HepG2 (cell line): Measurements from ENCODE around the gene NUDT3. TPM values are rescaled to one million over a fixed set of nuclear protein-coding genes. Genes with fewer than 3 reads are reported as not detected.

Experiments
- ATAC-seq: fragments of 200-7000 bp; cut with Tn5 transposase; 3 replicates; pipeline ENCODE4 v1.9.1; 2020; ENCODE audit warnings: mild to moderate bottlenecking, moderate library complexity
- BruUV-seq: library from RNA; stranded (reverse); fragments of 400-500 nt; replicated peaks from 2 replicates; lab custom pipeline; 2021; lab: Mats Ljungman, UMichigan
- CTCF ChIA-PET: fragments of 300-600 bp; formaldehyde crosslinking; extraction: SDS; loops from one replicate; lab custom pipeline; 2021; ENCODE audit warnings: low total read pairs, inconsistent platforms, low intra/inter-chr PET ratio; lab: Yijun Ruan, JAX
- POLR2A ChIA-PET: fragments of 350-600 bp; sonication (Branson Sonifier 250); formaldehyde crosslinking; loops from one replicate; lab custom pipeline; 2020; ENCODE audit warnings: antibody characterized with exemption, inconsistent platforms; lab: Yijun Ruan, JAX
- DNase-seq: peaks from one replicate; pipeline ENCODE4 v3.0.0-alpha.2; 2015; ENCODE audit warnings: low spot score
- FAIRE-seq: peaks from 3 replicates; lab custom pipeline; 2011; peaks lifted over from hg19 to GRCh38; lab: Jason Lieb, UNC
- H2AFZ ChIP-seq: one replicate; pipeline ENCODE4 v1.6.1; 2011; ENCODE audit warnings: low read length, inconsistent platforms
- H3K27ac ChIP-seq: fragments of 300-600 bp; 3 replicates; pipeline ENCODE4 v1.8.0; 2011; ENCODE audit warnings: mixed run types, mild to moderate bottlenecking, mixed read lengths, low read length, inconsistent platforms; ENCODE audit not compliant: insufficient read depth; ENCODE audit errors: extremely low read length
- H3K27me3 ChIP-seq, 2 experiments: fragments of 200-600 bp in 1 of 2; 2 replicates in 1 of 2; 3 replicates in 1 of 2; pipeline versions ENCODE4 v1.6.0 to v1.8.0; 2011; ENCODE audit warnings: low read length in 2 of 2, mild to moderate bottlenecking in 2 of 2, moderate library complexity in 2 of 2, inconsistent platforms in 1 of 2; ENCODE audit not compliant: insufficient read depth in 2 of 2, control insufficient read depth in 1 of 2
- H3K36me3 ChIP-seq, 2 experiments: fragments of 200-600 bp in 1 of 2; replicated peaks in 1 of 2; 2 replicates in 1 of 2; 3 replicates in 1 of 2; pipeline versions ENCODE4 v1.5.1 to v1.8.0; 2011; ENCODE audit warnings: low read length in 2 of 2, inconsistent platforms in 1 of 2; ENCODE audit not compliant: insufficient read depth in 2 of 2, control insufficient read depth in 1 of 2
- H3K4me1 ChIP-seq: 2 replicates; pipeline ENCODE4 v1.5.1; 2012; ENCODE audit warnings: low read length, inconsistent platforms; ENCODE audit not compliant: insufficient read depth
- H3K4me2 ChIP-seq: 2 replicates; pipeline ENCODE4 v1.6.0; 2011; ENCODE audit warnings: low read depth, low read length, inconsistent platforms
- H3K4me3 ChIP-seq, 3 experiments: fragments of 200-600 bp in 1 of 3; sonication (generic), shearing (Covaris generic) in 1 of 3; replicated peaks in 1 of 3; 2 replicates each; pipeline ENCODE4 v1.5.1; 2011 to 2016; ENCODE audit warnings: low read length in 3 of 3, inconsistent platforms in 2 of 3, low read depth in 2 of 3, mild to moderate bottlenecking in 2 of 3, control low read depth in 1 of 3, mixed read lengths in 1 of 3; ENCODE audit not compliant: insufficient read depth in 1 of 3
- H3K79me2 ChIP-seq: one replicate; pipeline ENCODE4 v1.6.1; 2011; ENCODE audit warnings: low read length, inconsistent platforms; ENCODE audit not compliant: insufficient read depth
- H3K9ac ChIP-seq: 2 replicates; pipeline ENCODE4 v1.6.0; 2011; ENCODE audit warnings: mild to moderate bottlenecking, low read depth, low read length, inconsistent platforms; ENCODE audit not compliant: insufficient read depth
- H3K9me3 ChIP-seq: 2 replicates; pipeline ENCODE4 v1.5.1; 2012; ENCODE audit warnings: mild to moderate bottlenecking, low read length
- H4K20me1 ChIP-seq: 2 replicates; pipeline ENCODE4 v1.6.0; 2011; ENCODE audit warnings: inconsistent platforms, mild to moderate bottlenecking, low read length, moderate library complexity; ENCODE audit not compliant: insufficient read depth
- FOXJ3 ChIP-seq: sonication (generic); formaldehyde crosslinking; IDR thresholded peaks from 2 replicates; pipeline ENCODE4 v1.4.0; 2020; ENCODE audit warnings: missing genetic modification reagents, mild to moderate bottlenecking, borderline replicate concordance
- FOXK1 ChIP-seq: sonication (generic); formaldehyde crosslinking; IDR thresholded peaks from 2 replicates; pipeline ENCODE4 v1.4.0; 2020; ENCODE audit warnings: low read depth, missing genetic modification reagents, borderline replicate concordance
- MAZ ChIP-seq, 2 experiments: sonication (generic) in 1 of 2; formaldehyde crosslinking in 1 of 2; IDR thresholded peaks; 2 replicates each; pipeline versions ENCODE4 v1.5.0 to v1.6.1; 2012 to 2020; ENCODE audit warnings: low read depth in 2 of 2, mild to moderate bottlenecking in 2 of 2, borderline replicate concordance in 1 of 2, improper control_type of control experiment in 1 of 2, low read length in 1 of 2, missing genetic modification reagents in 1 of 2, moderate library complexity in 1 of 2
- NR1H2 ChIP-seq: sonication (generic); formaldehyde crosslinking; IDR thresholded peaks from 2 replicates; pipeline ENCODE4 v1.8.1; 2022; ENCODE audit warnings: low read depth, missing genetic modification reagents, borderline replicate concordance
- SMYD3 ChIP-seq: sonication (generic); formaldehyde crosslinking; IDR thresholded peaks from 2 replicates; pipeline ENCODE4 v1.8.1; 2023; ENCODE audit warnings: mild to moderate bottlenecking, missing genetic modification reagents
- TCF12 ChIP-seq, 2 experiments: fragments of 450-650 bp in 1 of 2; sonication (generic) in 1 of 2; formaldehyde crosslinking in 1 of 2; IDR thresholded peaks; 2 replicates each; pipeline versions ENCODE4 v1.6.1 to v1.8.0; 2017 to 2022; ENCODE audit warnings: antibody characterized with exemption in 1 of 2, mild to moderate bottlenecking in 1 of 2, missing genetic modification reagents in 1 of 2, moderate library complexity in 1 of 2
- ZNF337 ChIP-seq: sonication (generic); formaldehyde crosslinking; IDR thresholded peaks from 2 replicates; pipeline ENCODE4 v1.5.1; 2020; ENCODE audit warnings: missing genetic modification reagents, low read depth, mild to moderate bottlenecking, borderline replicate concordance
- ZNF543 ChIP-seq: sonication (generic); formaldehyde crosslinking; IDR thresholded peaks from 2 replicates; pipeline ENCODE4 v1.4.0; 2020; ENCODE audit warnings: mild to moderate bottlenecking, missing genetic modification reagents
- ZNF570 ChIP-seq: sonication (generic); formaldehyde crosslinking; IDR thresholded peaks from 2 replicates; pipeline ENCODE4 v1.4.0; 2020; ENCODE audit warnings: mild to moderate bottlenecking, missing genetic modification reagents, borderline replicate concordance
- ZNF616 ChIP-seq: sonication (generic); formaldehyde crosslinking; IDR thresholded peaks from 2 replicates; pipeline ENCODE4 v1.5.0; 2020; ENCODE audit warnings: low read depth, mild to moderate bottlenecking, missing genetic modification reagents
- ZNF687 ChIP-seq: sonication (generic); formaldehyde crosslinking; IDR thresholded peaks from 2 replicates; pipeline ENCODE4 v1.5.1; 2020; ENCODE audit warnings: mild to moderate bottlenecking, missing genetic modification reagents, moderate library complexity
- ZNF704 ChIP-seq: sonication (generic); formaldehyde crosslinking; IDR thresholded peaks from 2 replicates; pipeline ENCODE4 v1.8.1; 2023; ENCODE audit warnings: mild to moderate bottlenecking, inconsistent platforms, moderate library complexity, missing genetic modification reagents, borderline replicate concordance
- WGBS: methylation state at CpG from one replicate; pipeline ENCODE4 v1.1.6; 2017; ENCODE audit warnings: low lambda C conversion rate; 5-methylcytosine and 5-hydroxymethylcytosine counted together
- in situ Hi-C: cut with HindIII; loops from 2 replicates; pipeline ENCODE4 v1.10.0; 2017; ENCODE audit warnings: low pct_unique_long_range_greater_than_20kb; ENCODE audit not compliant: extremely low pct_ligation_motif_present
- intact Hi-C: fragments of 100-400 bp; cut with micrococcal nuclease; formaldehyde crosslinking; loops from one replicate; pipeline ENCODE4 v1.10.0; 2022; ENCODE audit not compliant: unreplicated experiment
- polyA plus RNA-seq, 8 experiments: library from polyadenylated mRNA; depleted of rRNA in 3 of 8; stranded (reverse) in 7 of 8; unstranded in 1 of 8; fragments of >200 nt; fragmentation: Illumina TruSeq in 4 of 8; extraction: Trizol in 4 of 8; gene quantifications; 2 replicates each; pipeline versions ENCODE4 v1.2.1 to v1.2.3, GENCODE V29; 2011 to 2016; ENCODE audit warnings: low read depth in 4 of 8, missing spikeins in 1 of 8, mixed read lengths in 1 of 8; ENCODE audit not compliant: insufficient read depth in 1 of 8
- total RNA-seq, 5 experiments: library from RNA; depleted of rRNA; stranded (reverse); fragments of >200 nt; fragmentation: Illumina TruSeq; extraction: Trizol; gene quantifications; 2 replicates each; pipeline ENCODE4 v1.2.3, GENCODE V29; 2016; ENCODE audit warnings: low read depth in 1 of 5

NUDT3 gene
- total and polyA plus RNA-seq, 2 of the 13 experiments (the other 11 are each of a cell fraction or from before 2014, with no cell fraction given): 20.2 to 20.6 TPM

- no peak for TF ChIP-seq FOXJ3 (CRISPR knock-in tag)
- no peak for TF ChIP-seq ZNF337 (CRISPR knock-in tag)
- no peak for TF ChIP-seq TCF12 (IDR thresholded peaks at IDR 0.05)
- TF ChIP-seq TCF12 (CRISPR knock-in tag; IDR thresholded peaks at IDR 0.05): no peak
- TF ChIP-seq, all 625 proteins: peak for 0
These were observed 43.4 kb upstream of the NUDT3 start (continued) for GRCh38 chr6:34435916-34436315.

- Histone ChIP-seq H3K4me3 (peak within 1 kb of the TSS; percentile 74 to 98 (median 89)), H3K9me3 (peaks cover 4% of the 10 kb centered on the region; the same call in 1 of the 2 replicates), H3K4me1 (peaks cover 58% of the 10 kb centered on the region), H3K27ac (peak within 1 kb of the TSS; percentile 73), H3K36me3 (peaks cover 14 to 39% of the 10 kb centered on the region in 2 experiments), H2AFZ (peak within 1 kb of the TSS; percentile 95), H3K4me2 (peak within 1 kb of the TSS; percentile 97), H3K79me2 (peaks cover 44% of the 10 kb centered on the region), H3K9ac (peak within 1 kb of the TSS; percentile 95), H3K27me3 (peaks cover 0 to 2% of the 10 kb centered on the region in 2 experiments; a peak in 1 of 5 replicates), H4K20me1 (peaks cover 27% of the 10 kb centered on the region)
- 1% methylated on average over 47 of the region's 58 CpGs for whole genome bisulfite sequencing
- intact Hi-C loops: loop anchor here (2.0 kb wide), 1 partner anchor 183 kb away; no protein-coding TSS in a partner anchor
- CTCF ChIA-PET: no interaction called here
- ATAC-seq (peak; percentile 93), DNase-seq (peak; percentile 90), FAIRE-seq (peak; percentile 75)
- TSS peak; percentile 79 for BruUV-seq
- POLR2A ChIA-PET: interaction anchor here (0.6 to 4.2 kb wide), 17 partner anchors 9 to 736 kb away, joined by 3 to 71 read pairs (median 7); partner anchors contain the start of genes HMGA1 and SMIM29
- in situ Hi-C loops: no loop called here
- TF ChIP-seq ZNF570 (CRISPR knock-in tag) (no peak), ZNF616 (CRISPR knock-in tag) (0 out of 2 replicates have a peak, but pooled peaks have one; percentile 61), ZNF543 (CRISPR knock-in tag) (0 out of 2 replicates have a peak, but pooled peaks have one; percentile 32), MAZ (IDR thresholded peaks at IDR 0.05; ENCODE audit: borderline replicate concordance, low read depth, low read length) (0 out of 2 replicates have a peak, but pooled peaks have one; percentile 29), MAZ (CRISPR knock-in tag; IDR thresholded peaks at IDR 0.05; ENCODE audit: low read depth) (peak; percentile 85), NR1H2 (CRISPR knock-in tag) (no peak), ZNF687 (peak; percentile 90), ZNF704 (CRISPR knock-in tag) (peak; percentile 59; the same call in 1 of the 2 replicates), FOXK1 (CRISPR knock-in tag) (peak; percentile 53), SMYD3 (CRISPR knock-in tag) (no peak)
These were observed 33.3 kb upstream of the NUDT3 start, which contains the start of gene RPS10 for GRCh38 chr6:34425498-34426410. Gene RPS10 (minus strand): TSS chr6:34426069. CDS start chr6:34425221, 848 bp downstream.
